ENCODE measurements around the gene ARSB. TPM values are rescaled to one million over a fixed set of nuclear protein-coding genes. Genes with fewer than 3 reads are reported as not detected.

ARSB gene
- polyA plus RNA-seq, 1 of the 3 experiments (the other 2 are of a cell fraction): 12.5 TPM

DNA sequence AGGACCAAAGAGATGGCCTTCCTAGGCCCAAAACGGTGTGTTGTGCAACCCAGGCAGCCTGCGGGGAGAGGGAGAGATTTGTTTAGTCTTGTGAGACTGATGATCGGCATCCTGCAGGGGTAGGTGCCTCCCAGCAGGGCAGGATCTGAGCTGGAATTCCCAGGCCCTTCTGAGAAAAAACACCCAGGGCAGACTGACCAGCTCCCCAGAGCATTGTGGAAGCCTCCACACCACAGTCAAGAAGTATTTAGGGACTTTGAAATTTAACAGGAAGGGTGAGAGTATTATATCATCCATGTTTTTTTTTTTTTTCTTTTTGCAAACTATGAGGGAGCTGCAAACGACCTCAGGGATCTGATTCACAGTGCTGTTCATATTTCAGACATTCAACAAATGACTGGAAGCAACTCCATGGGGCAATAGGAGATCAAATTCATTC lies 232.0 kb downstream of the ARSB start:
- no peak for DNase-seq
- Histone ChIP-seq H3K4me2 (no peak overlapping the region), H3K9me2 (no peaks in the 10 kb centered on the region), H3K27ac (ENCODE audit: low read depth in 2 of 2, low read length in 1 of 2) (no peak overlapping the region), H3K4me3 (ENCODE audit: low read depth in 2 of 2, low read length in 1 of 2) (no peak overlapping the region), H3K9ac (no peak overlapping the region), H3F3A (replicated peaks; ENCODE audit: insufficient read depth) (peaks cover 6% of the 10 kb centered on the region), H3K27me3 (ENCODE audit: insufficient read depth) (no peaks in the 10 kb centered on the region), H3K9me3 (no peaks in the 10 kb centered on the region), H3K36me3 (replicated peaks in 1 of 2; ENCODE audit: control insufficient read depth in 1 of 2, insufficient read depth in 2 of 2, low read length in 1 of 2) (no peaks in the 10 kb centered on the region), H3K79me2 (ENCODE audit: insufficient read depth) (no peaks in the 10 kb centered on the region), H2AFZ (ENCODE audit: low read depth) (no peak overlapping the region), H4K20me1 (ENCODE audit: insufficient read depth) (no peaks in the 10 kb centered on the region), H3K4me1 (ENCODE audit: control insufficient read depth in 1 of 2, insufficient read depth in 2 of 2, low read depth in 1 of 2, low read length in 1 of 2) (peaks cover 2 to 9% of the 10 kb centered on the region in 2 experiments; a peak in 2 of 4 replicates)
- 62% methylated on average over 3 of the region's 4 CpGs for WGBS (ENCODE audit: low lambda C conversion rate)
- TF ChIP-seq, protein P1, sequence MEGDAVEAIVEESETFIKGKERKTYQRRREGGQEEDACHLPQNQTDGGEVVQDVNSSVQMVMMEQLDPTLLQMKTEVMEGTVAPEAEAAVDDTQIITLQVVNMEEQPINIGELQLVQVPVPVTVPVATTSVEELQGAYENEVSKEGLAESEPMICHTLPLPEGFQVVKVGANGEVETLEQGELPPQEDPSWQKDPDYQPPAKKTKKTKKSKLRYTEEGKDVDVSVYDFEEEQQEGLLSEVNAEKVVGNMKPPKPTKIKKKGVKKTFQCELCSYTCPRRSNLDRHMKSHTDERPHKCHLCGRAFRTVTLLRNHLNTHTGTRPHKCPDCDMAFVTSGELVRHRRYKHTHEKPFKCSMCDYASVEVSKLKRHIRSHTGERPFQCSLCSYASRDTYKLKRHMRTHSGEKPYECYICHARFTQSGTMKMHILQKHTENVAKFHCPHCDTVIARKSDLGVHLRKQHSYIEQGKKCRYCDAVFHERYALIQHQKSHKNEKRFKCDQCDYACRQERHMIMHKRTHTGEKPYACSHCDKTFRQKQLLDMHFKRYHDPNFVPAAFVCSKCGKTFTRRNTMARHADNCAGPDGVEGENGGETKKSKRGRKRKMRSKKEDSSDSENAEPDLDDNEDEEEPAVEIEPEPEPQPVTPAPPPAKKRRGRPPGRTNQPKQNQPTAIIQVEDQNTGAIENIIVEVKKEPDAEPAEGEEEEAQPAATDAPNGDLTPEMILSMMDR (IDR thresholded peaks at IDR 0.05): no peak
- TF ChIP-seq, protein P2, sequence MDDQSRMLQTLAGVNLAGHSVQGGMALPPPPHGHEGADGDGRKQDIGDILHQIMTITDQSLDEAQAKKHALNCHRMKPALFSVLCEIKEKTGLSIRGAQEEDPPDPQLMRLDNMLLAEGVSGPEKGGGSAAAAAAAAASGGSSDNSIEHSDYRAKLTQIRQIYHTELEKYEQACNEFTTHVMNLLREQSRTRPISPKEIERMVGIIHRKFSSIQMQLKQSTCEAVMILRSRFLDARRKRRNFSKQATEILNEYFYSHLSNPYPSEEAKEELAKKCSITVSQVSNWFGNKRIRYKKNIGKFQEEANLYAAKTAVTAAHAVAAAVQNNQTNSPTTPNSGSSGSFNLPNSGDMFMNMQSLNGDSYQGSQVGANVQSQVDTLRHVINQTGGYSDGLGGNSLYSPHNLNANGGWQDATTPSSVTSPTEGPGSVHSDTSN (IDR thresholded peaks at IDR 0.05): no peak
- TF ChIP-seq, protein P3, sequence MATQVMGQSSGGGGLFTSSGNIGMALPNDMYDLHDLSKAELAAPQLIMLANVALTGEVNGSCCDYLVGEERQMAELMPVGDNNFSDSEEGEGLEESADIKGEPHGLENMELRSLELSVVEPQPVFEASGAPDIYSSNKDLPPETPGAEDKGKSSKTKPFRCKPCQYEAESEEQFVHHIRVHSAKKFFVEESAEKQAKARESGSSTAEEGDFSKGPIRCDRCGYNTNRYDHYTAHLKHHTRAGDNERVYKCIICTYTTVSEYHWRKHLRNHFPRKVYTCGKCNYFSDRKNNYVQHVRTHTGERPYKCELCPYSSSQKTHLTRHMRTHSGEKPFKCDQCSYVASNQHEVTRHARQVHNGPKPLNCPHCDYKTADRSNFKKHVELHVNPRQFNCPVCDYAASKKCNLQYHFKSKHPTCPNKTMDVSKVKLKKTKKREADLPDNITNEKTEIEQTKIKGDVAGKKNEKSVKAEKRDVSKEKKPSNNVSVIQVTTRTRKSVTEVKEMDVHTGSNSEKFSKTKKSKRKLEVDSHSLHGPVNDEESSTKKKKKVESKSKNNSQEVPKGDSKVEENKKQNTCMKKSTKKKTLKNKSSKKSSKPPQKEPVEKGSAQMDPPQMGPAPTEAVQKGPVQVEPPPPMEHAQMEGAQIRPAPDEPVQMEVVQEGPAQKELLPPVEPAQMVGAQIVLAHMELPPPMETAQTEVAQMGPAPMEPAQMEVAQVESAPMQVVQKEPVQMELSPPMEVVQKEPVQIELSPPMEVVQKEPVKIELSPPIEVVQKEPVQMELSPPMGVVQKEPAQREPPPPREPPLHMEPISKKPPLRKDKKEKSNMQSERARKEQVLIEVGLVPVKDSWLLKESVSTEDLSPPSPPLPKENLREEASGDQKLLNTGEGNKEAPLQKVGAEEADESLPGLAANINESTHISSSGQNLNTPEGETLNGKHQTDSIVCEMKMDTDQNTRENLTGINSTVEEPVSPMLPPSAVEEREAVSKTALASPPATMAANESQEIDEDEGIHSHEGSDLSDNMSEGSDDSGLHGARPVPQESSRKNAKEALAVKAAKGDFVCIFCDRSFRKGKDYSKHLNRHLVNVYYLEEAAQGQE (IDR thresholded peaks at IDR 0.05; ENCODE audit: low read depth, low read length): no peak
- no peak for TF ChIP-seq FOXM1 (IDR thresholded peaks at IDR 0.05; ENCODE audit: low read depth)
- no peak for TF ChIP-seq EP300 (IDR thresholded peaks at IDR 0.05; ENCODE audit: borderline replicate concordance in 1 of 2, low read depth in 1 of 2, low read length in 1 of 2)
- no peak for TF ChIP-seq NFIC (IDR thresholded peaks at IDR 0.05; ENCODE audit: borderline replicate concordance)
- CTCF ChIA-PET: no interaction called here
- POLR2A ChIA-PET: no interaction called here

DNA sequence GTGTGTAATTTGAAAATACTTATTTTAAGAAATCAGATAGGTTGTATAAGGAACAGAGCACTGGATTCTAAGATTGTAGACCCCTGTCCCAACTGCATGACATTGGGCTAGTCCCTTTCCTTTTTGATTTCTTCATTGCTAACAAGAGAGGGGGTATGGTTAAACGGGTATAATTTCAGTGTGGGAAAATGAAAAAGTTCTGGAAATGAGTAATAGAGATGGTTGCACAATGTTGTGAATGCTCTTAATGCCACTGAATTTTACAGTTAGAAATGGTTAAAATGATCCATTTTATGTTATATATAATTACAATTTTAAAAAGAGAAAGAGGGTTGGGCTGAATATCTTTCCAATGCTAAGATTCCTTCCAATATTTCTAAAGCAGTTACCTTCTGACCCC lies 233.2 kb downstream of the ARSB start:
- no peaks in the 10 kb centered on the region for H3K27me3 ChIP-seq (ENCODE audit: insufficient read depth)
- no peaks in the 10 kb centered on the region for H3K36me3 ChIP-seq (replicated peaks in 1 of 2; ENCODE audit: control insufficient read depth in 1 of 2, insufficient read depth in 2 of 2, low read length in 1 of 2)
- no peaks in the 10 kb centered on the region for H4K20me1 ChIP-seq (ENCODE audit: insufficient read depth)
- peaks cover 4% of the 10 kb centered on the region for H3F3A ChIP-seq (replicated peaks; ENCODE audit: insufficient read depth)
- CTCF ChIA-PET: no interaction called here
- H2AFZ ChIP-seq (ENCODE audit: low read depth): no peak overlapping the region
- WGBS (ENCODE audit: low lambda C conversion rate): 81% methylated on average over 1 of the region's 1 CpG
- DNase-seq: no peak
- H3K4me3 ChIP-seq (ENCODE audit: low read depth in 2 of 2, low read length in 1 of 2): no peak overlapping the region
- POLR2A ChIA-PET: no interaction called here
- H3K4me2 ChIP-seq: no peak overlapping the region
- no peak overlapping the region for H3K9ac ChIP-seq
- H3K4me1 ChIP-seq (ENCODE audit: control insufficient read depth in 1 of 2, insufficient read depth in 2 of 2, low read depth in 1 of 2, low read length in 1 of 2): peaks cover 4 to 9% of the 10 kb centered on the region in 2 experiments; a peak in 2 of 4 replicates
- H3K79me2 ChIP-seq (ENCODE audit: insufficient read depth): no peaks in the 10 kb centered on the region
- TF ChIP-seq TCF12 (IDR thresholded peaks at IDR 0.05) (no peak), EZH2phosphoT487 (IDR thresholded peaks at IDR 0.05; ENCODE audit: borderline replicate concordance, low read depth) (no peak)
- H3K9me2 ChIP-seq: no peaks in the 10 kb centered on the region
- no peak overlapping the region for H3K27ac ChIP-seq (ENCODE audit: low read depth in 2 of 2, low read length in 1 of 2)
- H3K9me3 ChIP-seq: no peaks in the 10 kb centered on the region

Measured in SK-N-SH (cell line).